Stimulated activated CD8-positive, alpha-beta memory T cell treated with anti-CD3 and anti-CD28 coated beads, Interleukin-2, amount 100 ng/mL, for 1 hour (primary cell): ENCODE measurements around the gene DNAH7.

ENCODE experiments used
- DNase-seq, 2 donors: peaks; one replicate each; pipeline ENCODE4 v3.0.0-alpha.2; 2020; ENCODE audit warnings: low read depth in 2 of 2

Gene DNAH7

DNA sequence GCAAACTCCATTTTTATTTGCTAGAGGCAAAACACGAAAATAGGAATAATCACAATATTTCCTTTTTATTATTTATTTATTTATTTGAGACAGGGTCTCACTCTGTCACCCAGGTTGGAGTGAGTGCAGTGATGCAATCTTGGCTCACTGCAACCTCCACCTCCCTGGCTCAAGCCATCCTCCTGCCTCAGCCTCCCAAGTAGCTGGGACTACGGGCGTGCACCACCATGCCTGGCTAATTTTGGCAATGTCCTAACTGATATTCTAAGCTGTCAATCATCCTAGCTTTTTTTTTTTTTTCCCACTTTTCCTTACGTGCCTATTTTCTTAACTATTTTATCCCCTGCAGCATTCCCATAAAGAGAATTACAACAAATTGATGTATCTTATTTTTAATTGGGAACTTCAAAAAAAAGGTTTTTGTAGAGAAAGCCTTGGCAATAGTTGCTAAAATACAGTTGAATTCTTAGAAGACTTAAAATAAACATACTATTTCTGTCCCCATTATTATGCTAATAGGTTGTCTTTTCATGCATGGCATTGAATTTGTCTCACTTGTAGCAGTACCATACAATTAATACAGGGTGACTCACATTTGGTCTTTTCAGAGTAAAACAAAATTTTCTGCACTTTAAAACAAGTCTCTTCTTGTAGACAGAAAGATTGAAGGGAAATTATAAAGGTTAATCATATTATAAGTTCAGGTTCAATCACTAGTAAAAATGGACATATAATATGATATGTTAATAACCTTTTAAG lies 258.1 kb downstream of the DNAH7 start:
- DNase-seq = no peak

- DNase-seq = no peak
These were observed 260.4 kb downstream of the DNAH7 start for GRCh38 chr2:195808189-195808588.

DNA sequence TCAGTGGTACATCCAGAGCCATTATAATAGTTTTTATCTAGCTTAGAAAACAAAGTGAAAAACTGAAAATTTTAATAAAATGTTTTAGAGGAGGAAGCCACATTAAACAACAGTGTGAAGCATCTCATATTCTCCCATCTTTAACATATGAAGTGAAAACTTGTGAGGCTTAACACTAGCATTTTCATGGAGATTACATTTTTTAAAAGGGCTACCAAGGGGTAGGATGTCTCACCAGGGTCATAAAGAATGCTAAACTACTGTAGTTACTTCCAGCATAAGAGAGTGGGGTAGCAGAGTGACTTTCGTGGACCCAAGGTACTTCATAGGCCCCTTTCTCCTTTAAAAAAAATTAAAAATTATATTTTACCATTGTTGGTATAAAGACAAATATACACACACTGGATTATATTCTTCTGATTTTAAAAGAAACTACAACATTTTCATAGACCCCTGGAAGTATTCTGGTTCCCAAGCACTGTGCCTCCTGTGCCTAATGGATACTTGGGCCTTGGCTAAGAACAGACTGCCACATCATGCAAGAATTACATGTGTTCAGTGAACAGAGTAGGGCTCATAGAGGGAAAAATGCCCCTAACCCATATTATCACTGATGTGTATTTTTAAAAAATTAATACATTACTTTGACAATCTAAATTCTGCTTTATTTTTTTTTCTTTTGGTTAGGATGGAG lies 263.2 kb downstream of the DNAH7 start:
- no peak for DNase-seq

DNA sequence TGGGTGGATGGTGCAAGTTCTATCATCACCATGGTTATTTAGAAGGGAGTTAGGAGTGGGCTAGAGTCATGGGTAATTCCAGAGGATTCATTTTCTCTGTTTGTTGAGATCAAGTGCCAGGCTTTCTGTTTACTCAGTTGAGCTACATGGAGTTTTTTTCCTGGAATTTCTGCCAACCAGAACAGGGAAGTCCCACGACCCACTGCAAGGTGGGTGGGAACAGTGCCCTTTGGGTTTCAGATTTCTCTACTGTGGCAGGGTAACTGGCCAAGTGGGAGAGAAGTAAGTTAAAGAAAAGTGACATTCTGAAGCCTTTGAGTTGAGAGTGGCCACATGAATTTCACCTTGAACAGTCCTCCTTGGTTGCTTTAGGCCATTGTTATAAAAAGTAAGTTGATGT lies 272.8 kb downstream of the DNAH7 start:
- DNase-seq = no peak

DNA sequence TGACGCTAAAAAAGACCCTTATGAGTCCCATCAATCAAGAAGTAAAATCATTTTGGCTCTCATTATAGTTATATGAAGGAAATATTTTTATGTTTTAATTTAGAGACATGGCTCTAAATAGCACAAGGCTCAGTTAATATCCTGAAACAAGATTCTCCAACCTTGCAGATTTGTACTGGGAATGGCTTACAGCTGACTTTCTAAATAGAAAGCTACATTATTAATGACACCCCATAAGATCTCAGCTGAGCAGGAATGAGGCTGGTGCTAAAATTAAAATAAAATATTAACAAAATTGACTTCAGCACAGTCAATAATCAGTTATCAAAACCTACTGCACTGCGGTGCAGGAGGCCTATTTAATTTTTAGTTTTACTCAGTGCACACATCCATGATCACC lies 274.8 kb downstream of the DNAH7 start:
- no peak for DNase-seq

- no peak for DNase-seq
These were observed 286.5 kb downstream of the DNAH7 start for GRCh38 chr2:195782156-195782555.

GRCh38 chr2:195779491-195779890 lies 289.1 kb downstream of the DNAH7 start:
- DNase-seq = no peak

- no peak for DNase-seq
These were observed 298.7 kb downstream of the DNAH7 start for GRCh38 chr2:195769975-195770374.

DNA sequence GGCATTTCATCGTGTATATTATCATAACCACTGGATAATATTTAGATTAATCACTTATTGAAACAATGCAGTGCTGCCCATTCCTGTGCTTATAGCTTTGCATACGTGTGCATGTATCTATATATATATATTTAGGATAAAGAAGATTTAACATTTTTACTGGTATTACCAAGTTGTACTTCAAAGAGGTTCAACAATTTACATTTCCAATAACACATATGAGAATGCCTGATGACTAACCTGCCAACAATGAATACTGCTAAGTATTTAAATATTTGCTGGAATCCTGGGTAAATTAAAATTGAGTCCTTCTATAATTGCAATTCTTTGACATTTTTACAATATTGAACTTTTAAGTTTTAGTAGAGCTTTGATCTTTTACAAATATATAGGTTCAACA lies 300.2 kb downstream of the DNAH7 start:
- DNase-seq = no peak

DNA sequence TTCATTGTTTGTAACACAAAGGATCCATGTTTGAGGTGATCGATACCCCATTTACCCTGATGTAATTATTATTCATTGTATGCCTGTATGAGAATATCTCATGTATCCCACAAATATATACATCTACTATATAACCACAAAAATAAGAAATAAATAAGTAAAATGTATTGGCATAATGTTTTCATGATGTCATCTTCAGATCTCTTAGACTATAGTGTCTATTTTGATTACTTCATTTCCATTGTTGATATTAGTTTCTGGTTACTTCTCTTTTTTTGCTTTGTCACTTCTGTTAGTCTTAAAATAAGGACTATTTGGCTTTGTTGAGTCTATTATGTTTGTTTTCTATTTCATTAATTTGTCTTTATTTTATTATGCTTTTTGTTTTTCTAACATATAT lies 301.9 kb downstream of the DNAH7 start:
- no peak for DNase-seq

DNA sequence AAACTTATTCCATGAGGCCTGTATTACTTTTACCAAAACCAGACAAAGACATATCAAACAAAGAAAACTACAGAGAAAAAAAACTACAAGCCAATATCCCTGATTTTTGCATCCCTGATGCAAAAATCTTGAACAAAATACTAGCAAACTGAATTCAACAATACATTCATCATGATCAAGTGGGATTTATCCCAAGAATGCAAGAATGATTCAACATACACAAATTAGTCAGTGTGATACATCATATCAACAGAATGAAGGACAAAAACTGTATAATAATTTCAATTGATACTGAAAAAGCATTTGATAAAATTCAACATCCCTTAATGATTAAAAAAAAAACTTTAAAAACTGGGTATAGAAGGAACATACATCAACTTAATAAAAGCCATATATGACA lies 304.8 kb downstream of the DNAH7 start:
- DNase-seq = no peak

GRCh38 chr2:195759877-195760276 lies 308.8 kb downstream of the DNAH7 start:
- DNase-seq = no peak

GRCh38 chr2:195758846-195759245 lies 309.8 kb downstream of the DNAH7 start:
- DNase-seq = no peak

DNA sequence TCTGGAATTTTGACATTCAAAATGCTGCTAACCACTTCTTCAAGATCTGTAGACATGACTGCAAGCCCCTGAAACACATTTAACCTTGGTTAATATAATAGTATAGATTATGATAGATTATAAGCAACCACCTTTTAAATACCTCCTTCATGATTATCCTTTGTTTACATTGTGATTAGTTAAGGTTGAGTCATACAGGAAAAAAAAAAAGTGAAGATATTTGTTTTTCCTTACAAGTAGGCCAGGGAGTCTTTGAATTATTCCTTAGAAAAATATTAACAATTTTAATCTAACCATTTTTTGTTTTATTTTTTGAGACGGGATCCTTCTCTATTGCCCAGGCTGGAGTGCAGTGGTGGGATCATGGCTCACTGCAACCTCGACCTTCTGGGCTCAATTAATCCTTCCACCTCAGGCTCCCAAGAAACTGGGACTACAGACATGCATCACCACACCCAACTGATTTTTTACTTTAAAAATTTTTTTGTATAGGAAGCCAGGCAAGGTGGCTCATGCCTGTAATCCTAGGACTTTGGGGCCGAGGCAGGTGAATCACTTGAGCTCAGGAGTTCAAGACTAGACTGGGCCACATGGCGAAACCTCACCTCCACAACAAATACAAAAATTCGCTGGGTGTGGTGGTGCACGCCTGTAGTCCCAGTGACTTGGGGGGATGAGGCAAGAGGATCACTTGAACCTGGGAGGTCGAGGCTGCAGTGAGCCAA lies 312.3 kb downstream of the DNAH7 start:
- no peak for DNase-seq

DNA sequence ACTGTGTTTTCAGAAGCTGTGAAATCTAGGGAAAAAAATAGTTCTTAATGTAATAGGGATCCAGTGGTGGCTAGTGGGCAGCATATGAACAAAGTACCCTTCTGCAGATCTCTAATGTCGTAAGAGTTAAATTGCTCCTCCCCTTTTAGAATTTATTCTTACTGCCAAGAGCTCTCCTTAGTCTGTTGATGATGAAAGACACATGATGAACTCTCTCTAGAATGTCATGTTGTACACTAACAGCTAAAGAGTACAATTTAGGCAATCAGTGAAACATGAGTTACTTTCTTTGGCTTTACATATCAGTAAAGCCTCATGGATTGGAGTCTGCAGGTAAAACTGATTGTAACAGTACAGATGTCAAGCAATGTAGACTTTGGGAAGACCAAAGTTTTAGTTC lies 327.4 kb downstream of the DNAH7 start:
- DNase-seq = no peak

- DNase-seq = no peak
These were observed 330.9 kb downstream of the DNAH7 start for GRCh38 chr2:195737511-195738325.

- no peak for DNase-seq
These were observed 333.3 kb downstream of the DNAH7 start for GRCh38 chr2:195735347-195735746.

DNA sequence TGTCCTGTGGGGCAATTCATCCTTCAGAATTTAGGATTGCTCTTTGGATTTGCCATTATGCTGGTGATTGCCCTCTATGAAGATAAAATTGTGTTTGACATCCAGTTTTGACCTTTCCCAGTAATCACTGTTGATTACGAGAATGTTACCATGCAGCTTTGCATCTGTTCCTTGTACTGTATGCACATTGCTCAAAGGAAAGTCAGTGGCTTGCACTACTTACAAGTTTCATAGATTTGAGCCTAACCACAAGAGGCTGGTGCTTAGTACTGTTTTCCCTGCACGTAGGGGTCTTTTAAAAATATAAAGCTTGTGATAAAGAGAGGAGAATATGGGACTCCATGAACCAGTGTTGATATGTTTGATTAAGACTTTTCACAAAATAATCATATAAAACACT lies 333.7 kb downstream of the DNAH7 start:
- no peak for DNase-seq

GRCh38 chr2:195734395-195734794 lies 334.2 kb downstream of the DNAH7 start:
- no peak for DNase-seq

GRCh38 chr2:195733831-195734230 lies 334.8 kb downstream of the DNAH7 start:
- DNase-seq = no peak

DNA sequence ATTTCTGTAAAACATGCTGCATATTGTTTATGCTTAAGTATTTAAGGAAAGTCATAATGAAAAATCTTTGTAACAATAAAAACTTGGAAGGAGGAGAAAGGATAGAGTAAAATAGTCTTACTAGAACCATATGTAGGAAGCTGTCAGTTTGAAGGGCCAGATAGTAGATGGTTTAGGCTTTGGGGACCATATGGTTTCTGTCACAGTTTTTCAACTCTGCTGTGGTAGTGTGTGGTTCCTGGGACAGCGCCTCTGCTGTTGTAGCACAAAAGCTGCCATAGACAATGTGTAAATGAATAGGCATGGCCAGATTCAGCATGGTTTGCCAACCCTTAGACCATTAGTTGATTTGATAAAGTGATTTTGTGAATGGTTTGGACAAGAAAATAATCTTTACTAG lies 336.1 kb downstream of the DNAH7 start:
- no peak for DNase-seq

DNA sequence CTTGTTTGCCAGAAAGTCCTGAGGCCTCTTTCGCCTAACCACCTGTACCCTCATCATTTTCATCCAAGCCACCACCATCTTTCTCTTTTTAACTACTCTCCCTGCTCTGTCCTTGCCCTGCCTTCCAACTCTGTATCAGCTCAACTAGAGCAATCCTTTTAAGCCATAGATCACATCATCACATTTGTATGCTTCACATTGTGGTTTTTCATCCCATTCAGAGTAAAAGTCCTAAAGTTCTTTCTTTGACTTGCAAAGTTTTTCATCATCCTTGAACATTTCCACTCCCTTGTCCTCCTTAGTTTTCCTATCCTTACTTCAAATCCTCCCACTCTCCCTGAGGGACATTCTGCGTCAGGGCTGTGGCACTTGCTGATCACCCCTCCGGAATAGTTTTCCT lies 337.7 kb downstream of the DNAH7 start:
- DNase-seq = no peak
